Glutamatergic neuron (in vitro differentiated cells): ENCODE data around the gene CLOCK. TPM values are rescaled to one million over a fixed set of nuclear protein-coding genes. Genes with fewer than 3 reads are reported as not detected.

Experiments used
- DNase-seq: peaks from one replicate; pipeline ENCODE4 v3.0.0; 2022
- H3K27ac Mint-ChIP-seq: one replicate; pipeline ENCODE4 v1.8.0; 2020; ENCODE audit warnings: mild to moderate bottlenecking, mixed read lengths, inconsistent platforms; ENCODE audit not compliant: unreplicated experiment
- H3K27me3 Mint-ChIP-seq: one replicate; pipeline ENCODE4 v1.8.0; 2020; ENCODE audit warnings: mild to moderate bottlenecking, moderate library complexity, mixed read lengths, inconsistent platforms; ENCODE audit not compliant: unreplicated experiment
- H3K36me3 Mint-ChIP-seq: one replicate; pipeline ENCODE4 v1.8.0; 2020; ENCODE audit warnings: mild to moderate bottlenecking, mixed read lengths, inconsistent platforms; ENCODE audit not compliant: unreplicated experiment
- H3K4me1 Mint-ChIP-seq: one replicate; pipeline ENCODE4 v1.8.0; 2020; ENCODE audit warnings: mild to moderate bottlenecking, low read depth, mixed read lengths, inconsistent platforms; ENCODE audit not compliant: unreplicated experiment
- H3K4me3 Mint-ChIP-seq: one replicate; pipeline ENCODE4 v1.8.0; 2020; ENCODE audit warnings: mild to moderate bottlenecking, mixed read lengths, inconsistent platforms; ENCODE audit not compliant: unreplicated experiment
- H3K9me3 Mint-ChIP-seq: one replicate; pipeline ENCODE4 v1.8.0; 2020; ENCODE audit warnings: mild to moderate bottlenecking, moderate library complexity, mixed read lengths, inconsistent platforms; ENCODE audit not compliant: unreplicated experiment
- CTCF ChIP-seq: fragments of 200-600 bp; sonication (generic); IDR thresholded peaks from one replicate; pipeline ENCODE4 v1.5.0; 2021; ENCODE audit not compliant: partially characterized antibody, unreplicated experiment
- total RNA-seq: library from RNA; stranded (reverse); fragmentation: NEBNext Ultra II Directional; extraction: Animal tissue kit (Norgen Biotek cat#: 25700); gene quantifications from one replicate; pipeline ENCODE4 v1.2.1, GENCODE V29; 2021; ENCODE audit not compliant: unreplicated experiment

Gene CLOCK
- total RNA-seq, 1 donor from 2014 or later, result 7.6 TPM

GRCh38 chr4:55437823-55438222 is 108.9 kb downstream of the CLOCK start:
- H3K27ac Mint-ChIP-seq, result no peak overlapping the region
- no peaks in the 10 kb centered on the region for H3K9me3 Mint-ChIP-seq
- no peak for TF ChIP-seq CTCF
- H3K27me3 Mint-ChIP-seq, result no peaks in the 10 kb centered on the region
- H3K36me3 Mint-ChIP-seq, result no peaks in the 10 kb centered on the region
- no peak for DNase-seq
- no peak overlapping the region for H3K4me3 Mint-ChIP-seq
- H3K4me1 Mint-ChIP-seq, result no peaks in the 10 kb centered on the region

DNA sequence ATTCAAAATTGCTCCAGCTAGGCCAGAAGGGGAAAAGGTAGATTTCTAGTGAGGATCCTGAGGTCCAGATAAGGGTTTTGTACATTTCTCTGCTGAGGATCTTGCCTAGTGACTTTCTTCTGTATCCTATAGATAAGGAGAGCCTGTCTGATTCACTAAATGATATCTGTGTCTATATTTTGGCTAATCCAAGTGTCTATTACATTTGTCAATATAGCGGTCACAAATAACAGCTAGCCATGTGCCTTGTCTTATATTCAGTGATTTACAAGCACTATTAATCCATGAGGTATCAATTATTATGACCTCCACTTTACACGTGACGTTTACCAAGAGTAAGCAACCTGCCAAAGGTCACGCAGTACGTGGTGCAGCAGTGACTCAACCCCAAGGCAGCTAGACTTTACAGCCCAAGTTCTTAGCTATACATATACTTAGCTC is 109.3 kb downstream of the CLOCK start:
- H3K9me3 Mint-ChIP-seq, result no peaks in the 10 kb centered on the region
- TF ChIP-seq CTCF, result no peak
- no peak for DNase-seq
- no peak overlapping the region for H3K27ac Mint-ChIP-seq
- no peaks in the 10 kb centered on the region for H3K27me3 Mint-ChIP-seq
- H3K36me3 Mint-ChIP-seq, result no peaks in the 10 kb centered on the region
- no peak overlapping the region for H3K4me3 Mint-ChIP-seq
- H3K4me1 Mint-ChIP-seq, result no peaks in the 10 kb centered on the region

DNA sequence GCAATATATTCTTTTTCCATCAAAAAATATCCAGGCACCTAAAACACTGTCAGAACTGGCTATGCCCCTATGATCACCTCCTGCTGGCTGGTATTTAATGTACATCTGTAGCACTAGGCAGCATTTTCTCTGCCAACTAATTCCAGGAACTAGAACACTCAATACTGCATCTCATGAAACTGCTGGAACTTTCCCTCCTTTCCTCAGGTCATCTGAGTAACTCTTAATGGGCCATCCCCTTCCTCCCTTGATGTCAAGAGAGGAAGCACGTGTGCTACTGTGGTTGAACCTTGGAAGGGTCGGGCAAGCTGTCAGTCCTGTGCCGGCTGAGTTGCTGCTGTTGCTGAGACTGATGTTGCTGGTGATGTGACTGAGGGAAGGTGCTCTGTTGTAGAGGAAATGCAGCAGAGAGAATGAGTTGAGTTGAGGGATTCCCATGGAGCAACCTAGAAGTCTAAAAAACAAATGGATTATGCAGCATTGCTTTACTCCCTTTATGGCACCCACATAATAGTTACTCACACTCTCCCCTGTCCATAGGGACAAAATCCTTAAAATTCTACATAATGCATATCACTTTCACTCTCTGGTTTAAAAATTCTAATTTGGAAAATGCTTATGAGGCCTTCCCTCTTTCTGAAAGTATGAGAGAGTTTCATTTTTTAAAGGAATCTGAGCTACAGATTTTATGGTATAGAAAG is 111.4 kb downstream of the CLOCK start:
- Mint-ChIP-seq H3K4me1 (no peaks in the 10 kb centered on the region), H3K27me3 (no peaks in the 10 kb centered on the region), H3K27ac (no peak overlapping the region), H3K4me3 (no peak overlapping the region), H3K9me3 (no peaks in the 10 kb centered on the region), H3K36me3 (no peaks in the 10 kb centered on the region)
- no peak for DNase-seq
- no peak for TF ChIP-seq CTCF

- Mint-ChIP-seq H3K9me3 (no peaks in the 10 kb centered on the region), H3K27ac (no peak overlapping the region), H3K36me3 (no peaks in the 10 kb centered on the region), H3K27me3 (no peaks in the 10 kb centered on the region), H3K4me3 (no peak overlapping the region), H3K4me1 (no peaks in the 10 kb centered on the region)
- no peak for DNase-seq
- TF ChIP-seq CTCF, result no peak
These were observed 114.9 kb downstream of the CLOCK start for GRCh38 chr4:55431710-55432336.

- H3K27me3 Mint-ChIP-seq, result no peaks in the 10 kb centered on the region
- no peaks in the 10 kb centered on the region for H3K4me1 Mint-ChIP-seq
- TF ChIP-seq CTCF, result no peak
- H3K27ac Mint-ChIP-seq, result no peak overlapping the region
- no peak overlapping the region for H3K4me3 Mint-ChIP-seq
- H3K36me3 Mint-ChIP-seq, result peaks cover 5% of the 10 kb centered on the region
- no peak for DNase-seq
- H3K9me3 Mint-ChIP-seq, result no peaks in the 10 kb centered on the region
These were observed 121.9 kb downstream of the CLOCK start for GRCh38 chr4:55424791-55425190.
